22Rv1 (cell line): ENCODE measurements around the gene PIGN.

Experiments
- H3K27ac ChIP-seq: fragments of 450-650 bp; 2 replicates; pipeline ENCODE4 v1.5.1; 2017
- ZFX ChIP-seq: fragments of 450-650 bp; IDR thresholded peaks from 2 replicates; pipeline ENCODE4 v1.6.1; 2017; ENCODE audit warnings: antibody characterized with exemption, borderline replicate concordance
- TF ChIP-seq, protein P1 (sequence below): fragments of 450-650 bp; IDR thresholded peaks from 2 replicates; pipeline ENCODE4 v1.5.1; 2017; ENCODE audit warnings: mild to moderate bottlenecking

PIGN gene

DNA sequence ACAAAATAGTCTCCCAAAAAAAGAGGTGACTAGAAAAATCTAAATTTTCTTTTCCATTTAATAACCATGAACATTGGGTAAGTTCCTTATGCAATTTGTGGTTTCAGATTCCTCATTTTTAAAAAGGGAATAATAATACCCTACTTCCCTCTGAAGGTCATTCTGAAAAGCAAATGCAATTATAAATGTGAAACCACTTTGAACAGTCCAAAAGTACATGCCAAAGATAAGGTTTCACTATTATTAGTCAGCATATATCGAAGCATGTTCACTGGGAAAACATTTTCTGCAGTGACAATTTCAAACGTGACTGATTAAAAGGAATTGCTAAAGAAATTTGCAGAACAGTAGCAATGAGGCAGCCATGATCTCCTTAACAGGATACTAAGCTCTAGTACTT, 193.9 kb downstream of the PIGN start:
- no peak overlapping the region for H3K27ac ChIP-seq
- TF ChIP-seq, protein P1, sequence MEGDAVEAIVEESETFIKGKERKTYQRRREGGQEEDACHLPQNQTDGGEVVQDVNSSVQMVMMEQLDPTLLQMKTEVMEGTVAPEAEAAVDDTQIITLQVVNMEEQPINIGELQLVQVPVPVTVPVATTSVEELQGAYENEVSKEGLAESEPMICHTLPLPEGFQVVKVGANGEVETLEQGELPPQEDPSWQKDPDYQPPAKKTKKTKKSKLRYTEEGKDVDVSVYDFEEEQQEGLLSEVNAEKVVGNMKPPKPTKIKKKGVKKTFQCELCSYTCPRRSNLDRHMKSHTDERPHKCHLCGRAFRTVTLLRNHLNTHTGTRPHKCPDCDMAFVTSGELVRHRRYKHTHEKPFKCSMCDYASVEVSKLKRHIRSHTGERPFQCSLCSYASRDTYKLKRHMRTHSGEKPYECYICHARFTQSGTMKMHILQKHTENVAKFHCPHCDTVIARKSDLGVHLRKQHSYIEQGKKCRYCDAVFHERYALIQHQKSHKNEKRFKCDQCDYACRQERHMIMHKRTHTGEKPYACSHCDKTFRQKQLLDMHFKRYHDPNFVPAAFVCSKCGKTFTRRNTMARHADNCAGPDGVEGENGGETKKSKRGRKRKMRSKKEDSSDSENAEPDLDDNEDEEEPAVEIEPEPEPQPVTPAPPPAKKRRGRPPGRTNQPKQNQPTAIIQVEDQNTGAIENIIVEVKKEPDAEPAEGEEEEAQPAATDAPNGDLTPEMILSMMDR = no peak
- TF ChIP-seq ZFX = no peak

GRCh38 chr18:61992285-61992684, 194.6 kb downstream of the PIGN start:
- TF ChIP-seq, protein P1 = no peak
- TF ChIP-seq ZFX = no peak
- no peak overlapping the region for H3K27ac ChIP-seq

- H3K27ac ChIP-seq = no peak overlapping the region
Measured at GRCh38 chr18:61991836-61992235, 195.0 kb downstream of the PIGN start.

DNA sequence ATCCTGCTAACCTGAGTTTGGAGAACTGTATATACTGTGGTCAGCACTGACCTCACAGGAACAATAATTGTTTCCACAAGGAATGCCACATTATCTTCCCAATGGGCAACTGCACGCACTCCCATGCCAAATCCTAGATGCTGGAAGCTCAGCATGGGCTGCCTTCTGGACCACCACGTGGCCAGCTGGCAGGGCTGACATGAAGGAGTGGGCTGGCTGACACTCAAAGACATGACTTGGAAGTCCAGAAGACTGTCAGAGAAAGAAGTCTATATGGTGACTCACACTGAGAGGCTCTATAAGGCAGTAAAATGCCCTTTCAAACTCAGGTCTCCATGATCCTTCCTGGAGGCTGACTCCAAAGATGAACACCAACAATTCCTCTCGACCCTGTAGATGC, 195.7 kb downstream of the PIGN start:
- TF ChIP-seq, protein P1 = no peak
- no peak for TF ChIP-seq ZFX
- no peak overlapping the region for H3K27ac ChIP-seq

More at GRCh38 chr18:61991836-61992235, 195.0 kb downstream of the PIGN start:
- no peak for TF ChIP-seq ZFX
- TF ChIP-seq, protein P1 = no peak
